Measurements from ENCODE around the gene SALL1. TPM values are rescaled to one million over a fixed set of nuclear protein-coding genes. Genes with fewer than 3 reads are reported as not detected.

The SALL1 gene
- total and polyA plus RNA-seq, 2 experiments from 2014 or later = 9.4 to 22.7 TPM

- Histone ChIP-seq H3K27ac (ENCODE audit: low read depth) (no peak overlapping the region), H3K4me2 (peak overlapping the region; percentile 88), H3K4me3 (peak overlapping the region; percentile 77), H3K36me3 (ENCODE audit: insufficient read depth) (no peaks in the 10 kb centered on the region; the same call in 1 of the 2 replicates), H3K9me2 (ENCODE audit: insufficient read depth) (no peaks in the 10 kb centered on the region), H3F3A (replicated peaks; ENCODE audit: low read depth) (0 out of 2 replicates have a peak, but pooled peaks cover 5% of the 10 kb centered on the region), H3K4me1 (ENCODE audit: insufficient read depth) (peaks cover 35% of the 10 kb centered on the region), H2AFZ (no peak overlapping the region), H3K79me2 (replicated peaks; ENCODE audit: insufficient read depth) (no peaks in the 10 kb centered on the region; the same call in 1 of the 2 replicates), H4K20me1 (replicated peaks; ENCODE audit: insufficient read depth) (peaks cover 1% of the 10 kb centered on the region), H3K27me3 (ENCODE audit: insufficient read depth) (no peaks in the 10 kb centered on the region)
- H3K9me3 Mint-ChIP-seq = no peaks in the 10 kb centered on the region; the same call in 2 of the 3 replicates
- no peak for DNase-seq (ENCODE audit: low spot score)
- H3K36me3 Mint-ChIP-seq (ENCODE audit: low read depth) = peaks cover 31% of the 10 kb centered on the region
- peaks cover 42% of the 10 kb centered on the region for H3K4me1 Mint-ChIP-seq
- H3K27ac Mint-ChIP-seq = no peak overlapping the region
- peak; percentile 20 for ATAC-seq
- TF ChIP-seq ZNF331 (CRISPR knock-in tag; IDR thresholded peaks at IDR 0.05; ENCODE audit: low read depth) (no peak), ETS1 (IDR thresholded peaks at IDR 0.05) (no peak), EZH2phosphoT487 (IDR thresholded peaks at IDR 0.05; ENCODE audit: unreplicated experiment) (no peak), POLR2AphosphoS5 (IDR thresholded peaks at IDR 0.05; ENCODE audit: low read depth) (no peak), NANOG (IDR thresholded peaks at IDR 0.05; ENCODE audit: borderline replicate concordance) (no peak), ZNF114 (CRISPR knock-in tag; IDR thresholded peaks at IDR 0.05) (no peak), REST (IDR thresholded peaks at IDR 0.05; ENCODE audit: unreplicated experiment) (no peak), CTCF (conservative IDR thresholded peaks at IDR 0.05; ENCODE audit: low read depth in 2 of 2) (no peak), STAT1 (IDR thresholded peaks at IDR 0.05; ENCODE audit: unreplicated experiment) (no peak), EZH2 (IDR thresholded peaks at IDR 0.05; ENCODE audit: low read depth, unreplicated experiment) (no peak), ZNF462 (CRISPR knock-in tag; IDR thresholded peaks at IDR 0.05) (no peak), CREB1 (CRISPR knock-in tag; IDR thresholded peaks at IDR 0.05; ENCODE audit: low read depth) (no peak), JUNB (IDR thresholded peaks at IDR 0.05; ENCODE audit: unreplicated experiment) (no peak)
- H3K4me3 Mint-ChIP-seq = peak overlapping the region; percentile 74
- peaks cover 13% of the 10 kb centered on the region for H3K27me3 Mint-ChIP-seq (ENCODE audit: insufficient read depth, low read depth, poor library complexity)
Measured at GRCh38 chr16:51133183-51133582, 17.9 kb downstream of the SALL1 start.
